HEK293T (cell line): ENCODE data around the gene SEZ6L.

Experiments used
- CTCF ChIA-PET: fragments of 350-600 bp; formaldehyde crosslinking; extraction: SDS; loops from one replicate; lab custom pipeline; 2021; ENCODE audit warnings: antibody characterized with exemption, inconsistent platforms; lab: Yijun Ruan, JAX
- POLR2A ChIA-PET: fragments of 350-600 bp; formaldehyde crosslinking; extraction: SDS; loops from one replicate; lab custom pipeline; 2020; ENCODE audit warnings: antibody characterized with exemption, inconsistent platforms; lab: Yijun Ruan, JAX
- DNase-seq: peaks from one replicate; pipeline ENCODE4 v3.0.0; 2012; ENCODE audit warnings: mixed read lengths; ENCODE audit errors: extremely low spot score
- ARNT ChIP-seq: fragments of 450-650 bp; IDR thresholded peaks from 2 replicates; pipeline ENCODE4 v1.6.1; 2017; ENCODE audit warnings: mild to moderate bottlenecking
- BHLHE40 ChIP-seq: fragments of 450-650 bp; IDR thresholded peaks from 2 replicates; pipeline ENCODE4 v1.6.1; 2016; ENCODE audit warnings: mild to moderate bottlenecking, moderate library complexity, borderline replicate concordance
- CTBP1 ChIP-seq: fragments of 450-650 bp; IDR thresholded peaks from 2 replicates; pipeline ENCODE4 v1.6.1; 2016; ENCODE audit warnings: borderline replicate concordance
- ELF4 ChIP-seq: fragments of 450-650 bp; IDR thresholded peaks from 2 replicates; pipeline ENCODE4 v1.6.1; 2017; ENCODE audit warnings: antibody characterized with exemption
- FOXA1 ChIP-seq: fragments of 450-650 bp; IDR thresholded peaks from 2 replicates; pipeline ENCODE4 v1.6.1; 2016; ENCODE audit warnings: mild to moderate bottlenecking
- FOXK2 ChIP-seq: fragments of 450-650 bp; IDR thresholded peaks from 2 replicates; pipeline ENCODE4 v1.6.1; 2016; ENCODE audit warnings: mild to moderate bottlenecking
- FOXM1 ChIP-seq: fragments of 450-650 bp; IDR thresholded peaks from 2 replicates; pipeline ENCODE4 v1.6.1; 2017; ENCODE audit warnings: mild to moderate bottlenecking, borderline replicate concordance
- HDGF ChIP-seq: fragments of 450-650 bp; IDR thresholded peaks from 2 replicates; pipeline ENCODE4 v1.6.1; 2017; ENCODE audit warnings: antibody characterized with exemption, borderline replicate concordance
- L3MBTL2 ChIP-seq: fragments of 450-650 bp; conservative IDR thresholded peaks from 2 replicates; pipeline ENCODE4 v1.6.1; 2016; ENCODE audit warnings: mild to moderate bottlenecking
- LEF1 ChIP-seq: fragments of 450-650 bp; IDR thresholded peaks from 2 replicates; pipeline ENCODE4 v1.6.1; 2017; ENCODE audit warnings: mild to moderate bottlenecking, borderline replicate concordance
- NFRKB ChIP-seq: fragments of 450-650 bp; IDR thresholded peaks from 2 replicates; pipeline ENCODE4 v1.6.1; 2016; ENCODE audit warnings: mild to moderate bottlenecking, moderate library complexity
- SP1 ChIP-seq: fragments of 450-650 bp; IDR thresholded peaks from 2 replicates; pipeline ENCODE4 v1.6.1; 2017
- SUZ12 ChIP-seq: fragments of 450-650 bp; IDR thresholded peaks from 2 replicates; pipeline ENCODE4 v1.6.1; 2016; ENCODE audit warnings: mild to moderate bottlenecking
- TARDBP ChIP-seq: fragments of 450-650 bp; IDR thresholded peaks from 2 replicates; pipeline ENCODE4 v1.6.1; 2016
- ZNF384 ChIP-seq: fragments of 450-650 bp; IDR thresholded peaks from 2 replicates; pipeline ENCODE4 v1.6.1; 2016
- TF ChIP-seq, protein P1 (sequence below): fragments of 450-650 bp; IDR thresholded peaks from 2 replicates; pipeline ENCODE4 v1.6.1; 2016

Gene SEZ6L

DNA sequence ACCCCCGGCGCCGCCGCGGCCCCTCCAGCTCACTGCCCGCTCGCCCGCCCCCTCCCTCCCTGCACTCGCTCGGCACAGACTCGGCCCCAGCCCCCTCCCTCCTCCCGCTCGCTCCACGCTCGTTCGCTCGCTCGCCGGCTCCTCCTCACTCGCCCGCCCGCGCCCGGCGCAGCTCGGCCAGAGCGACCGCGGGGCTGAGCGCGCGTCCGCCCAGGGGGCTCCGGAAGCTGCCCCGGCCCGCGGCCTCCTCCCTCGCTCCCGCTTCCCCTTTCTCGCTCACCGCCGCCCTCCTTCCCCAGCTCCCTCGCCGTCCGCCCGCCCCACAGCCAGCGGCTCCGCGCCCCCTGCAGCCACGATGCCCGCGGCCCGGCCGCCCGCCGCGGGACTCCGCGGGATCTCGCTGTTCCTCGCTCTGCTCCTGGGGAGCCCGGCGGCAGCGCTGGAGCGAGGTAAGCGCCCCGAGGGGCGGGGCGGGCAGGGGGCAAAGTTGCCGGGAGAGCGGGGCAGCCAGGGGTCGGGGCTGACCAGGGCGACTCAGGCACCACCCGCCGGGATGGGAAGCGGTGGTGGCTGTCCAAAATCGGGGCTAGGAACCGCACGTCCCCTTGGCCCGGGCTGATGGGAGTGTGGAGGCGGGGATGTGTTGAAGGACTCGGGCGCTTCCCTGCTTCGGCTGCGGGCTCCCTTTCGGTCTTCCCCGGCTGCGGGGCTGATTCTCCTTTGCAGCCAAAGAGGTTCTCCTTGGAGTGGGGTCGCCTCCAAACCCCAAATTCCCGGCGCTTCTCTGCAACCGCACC, at the start of gene SEZ6L:
Gene SEZ6L (plus strand): TSS at position 148 of the 797 bp plus-strand sequence. CDS start 208 bp downstream, at position 356.
- TF ChIP-seq FOXA1 (no peak), TARDBP (no peak), ELF4 (no peak), CTBP1 (no peak), ZNF384 (no peak), LEF1 (no peak), FOXM1 (no peak), L3MBTL2 (no peak), SUZ12 (no peak), ARNT (no peak), FOXK2 (no peak), SP1 (no peak), BHLHE40 (no peak), HDGF (no peak), NFRKB (no peak)
- TF ChIP-seq, protein P1, sequence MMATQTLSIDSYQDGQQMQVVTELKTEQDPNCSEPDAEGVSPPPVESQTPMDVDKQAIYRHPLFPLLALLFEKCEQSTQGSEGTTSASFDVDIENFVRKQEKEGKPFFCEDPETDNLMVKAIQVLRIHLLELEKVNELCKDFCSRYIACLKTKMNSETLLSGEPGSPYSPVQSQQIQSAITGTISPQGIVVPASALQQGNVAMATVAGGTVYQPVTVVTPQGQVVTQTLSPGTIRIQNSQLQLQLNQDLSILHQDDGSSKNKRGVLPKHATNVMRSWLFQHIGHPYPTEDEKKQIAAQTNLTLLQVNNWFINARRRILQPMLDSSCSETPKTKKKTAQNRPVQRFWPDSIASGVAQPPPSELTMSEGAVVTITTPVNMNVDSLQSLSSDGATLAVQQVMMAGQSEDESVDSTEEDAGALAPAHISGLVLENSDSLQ = no peak
- peak; percentile 51 for DNase-seq
- CTCF ChIA-PET = interaction anchor here (0.9 kb wide), 2 partner anchors 12 to 161 kb away, joined by 3 read pairs; no protein-coding TSS in a partner anchor
- POLR2A ChIA-PET = no interaction called here

DNA sequence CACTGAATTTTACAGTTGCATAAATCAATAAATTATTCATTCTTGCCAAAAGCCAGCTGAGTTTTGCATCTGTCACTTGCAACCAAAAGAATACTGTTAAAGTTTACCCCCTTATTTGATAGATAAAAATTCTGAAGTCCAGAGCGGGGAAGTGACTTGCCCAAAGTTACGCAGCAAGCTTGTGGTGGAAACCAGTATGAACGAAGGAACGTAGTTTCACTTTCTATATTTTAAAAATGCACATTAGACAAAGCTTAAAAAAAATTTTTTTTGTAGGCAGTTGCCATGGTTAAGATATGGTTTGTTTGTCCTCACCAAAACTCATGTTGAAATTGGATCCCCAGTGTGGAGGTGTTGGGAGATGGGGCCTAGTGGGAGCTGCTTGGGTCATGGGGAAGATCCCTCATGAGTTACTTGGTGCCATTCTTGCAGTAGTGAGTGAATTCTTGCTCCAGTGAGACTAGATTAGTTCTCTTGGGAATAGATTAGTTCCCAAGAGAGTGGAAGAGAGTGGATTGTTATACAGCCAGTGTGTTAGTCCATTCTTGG, 46.3 kb upstream of the SEZ6L start:
- POLR2A ChIA-PET = no interaction called here
- CTCF ChIA-PET = no interaction called here
- DNase-seq = no peak
- TF ChIP-seq ELF4 (no peak), LEF1 (no peak), HDGF (no peak), NFRKB (no peak), SUZ12 (no peak), FOXA1 (no peak), ARNT (no peak), FOXK2 (no peak), BHLHE40 (no peak), CTBP1 (no peak), ZNF384 (no peak), FOXM1 (no peak), TARDBP (no peak), L3MBTL2 (no peak), SP1 (no peak)
- TF ChIP-seq, protein P1 = no peak

DNA sequence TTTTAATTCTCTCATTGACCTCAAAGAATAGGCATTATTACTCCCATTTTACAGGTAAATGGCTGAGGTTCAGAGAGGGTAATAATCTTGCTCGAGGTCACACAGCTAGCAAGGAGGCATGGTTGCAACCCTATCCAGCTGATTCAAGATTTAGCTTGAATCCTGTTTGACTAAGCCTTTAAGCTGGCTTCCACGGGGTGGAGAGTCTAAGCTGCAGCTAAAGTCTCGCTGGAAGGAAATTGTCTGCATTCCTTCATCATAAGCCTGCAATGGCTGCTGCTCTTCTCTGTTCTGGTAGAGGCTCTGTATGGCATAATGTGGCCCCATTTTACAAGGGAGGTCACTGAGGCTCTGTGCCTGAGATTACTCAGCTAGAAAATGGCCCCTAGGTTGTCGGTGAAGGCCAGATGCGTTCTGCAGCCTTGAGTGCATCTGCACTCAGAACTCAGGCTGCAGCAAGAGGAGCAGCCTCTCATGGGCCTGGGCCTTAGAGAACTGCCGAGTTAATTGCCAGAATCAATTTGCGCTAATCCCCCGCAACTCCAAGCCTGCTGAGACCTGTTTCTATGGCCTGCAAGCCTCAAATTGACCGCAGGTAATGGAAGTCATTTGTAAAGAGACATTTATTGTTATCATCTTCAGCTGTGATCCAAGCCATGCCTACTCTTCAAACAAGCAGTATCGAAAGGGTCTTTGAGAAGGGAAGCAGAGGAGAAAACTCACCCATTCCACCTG, 44.1 kb upstream of the SEZ6L start:
- CTCF ChIA-PET = interaction anchor here (1.0 kb wide), 1 partner anchor 10 kb away, joined by 3 read pairs; no protein-coding TSS in a partner anchor
- no peak for TF ChIP-seq BHLHE40
- no peak for TF ChIP-seq FOXK2
- TF ChIP-seq TARDBP = no peak
- TF ChIP-seq CTBP1 = no peak
- POLR2A ChIA-PET = no interaction called here
- DNase-seq = no peak

DNA sequence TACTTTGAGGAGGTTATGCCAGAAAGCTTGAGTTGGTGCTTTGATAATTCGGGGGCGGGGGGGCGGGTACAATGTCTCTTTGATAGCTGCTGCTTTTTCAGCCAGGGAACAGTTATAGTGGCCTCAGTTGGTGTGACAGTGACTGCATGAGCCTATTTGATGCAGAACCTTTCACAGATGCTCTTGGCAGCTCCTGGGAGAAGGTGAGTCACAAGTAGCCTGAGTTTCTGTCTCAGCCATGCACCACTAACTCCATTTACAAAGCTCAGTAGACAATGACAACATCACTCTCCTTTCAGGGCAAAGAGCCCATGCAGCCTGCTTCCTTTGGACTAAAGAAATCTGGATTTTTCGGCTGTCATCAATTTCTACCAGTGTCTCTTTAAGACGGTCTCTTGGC, 42.1 kb upstream of the SEZ6L start:
- TF ChIP-seq SP1 = no peak
- TF ChIP-seq, protein P1 = no peak
- no peak for TF ChIP-seq HDGF
- TF ChIP-seq TARDBP = no peak
- TF ChIP-seq FOXM1 = no peak
- no peak for TF ChIP-seq FOXA1
- POLR2A ChIA-PET = no interaction called here
- DNase-seq = no peak
- CTCF ChIA-PET = interaction anchor here (1.3 kb wide), 1 partner anchor 46 kb away, joined by 6 read pairs; no protein-coding TSS in a partner anchor

DNA sequence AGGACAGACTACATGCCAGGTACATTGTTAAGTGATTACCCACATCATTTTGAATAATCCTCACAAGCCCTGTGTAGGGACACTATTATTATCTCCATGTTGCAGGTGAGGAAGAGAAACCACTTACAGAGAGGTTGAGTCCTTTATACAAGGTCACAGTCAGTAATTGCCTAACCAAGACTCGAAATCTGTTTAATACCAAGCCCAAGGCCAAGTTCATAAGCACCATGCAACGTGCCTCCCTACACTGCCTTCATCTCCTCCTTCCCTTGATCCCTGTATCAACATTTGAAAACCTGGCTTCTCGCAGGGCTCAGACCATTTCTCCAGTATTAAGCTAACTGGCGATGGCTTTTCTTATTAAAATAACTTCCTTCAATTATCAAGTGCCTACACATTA, 41.7 kb upstream of the SEZ6L start:
- TF ChIP-seq FOXM1 = no peak
- no peak for TF ChIP-seq ELF4
- TF ChIP-seq CTBP1 = no peak
- no peak for TF ChIP-seq ZNF384
- no peak for TF ChIP-seq ARNT
- TF ChIP-seq L3MBTL2 = no peak
- ChIA-PET CTCF (interaction anchor here (1.3 kb wide), 1 partner anchor 45 kb away, joined by 6 read pairs; no protein-coding TSS in a partner anchor), POLR2A (no interaction called here)
- no peak for DNase-seq

DNA sequence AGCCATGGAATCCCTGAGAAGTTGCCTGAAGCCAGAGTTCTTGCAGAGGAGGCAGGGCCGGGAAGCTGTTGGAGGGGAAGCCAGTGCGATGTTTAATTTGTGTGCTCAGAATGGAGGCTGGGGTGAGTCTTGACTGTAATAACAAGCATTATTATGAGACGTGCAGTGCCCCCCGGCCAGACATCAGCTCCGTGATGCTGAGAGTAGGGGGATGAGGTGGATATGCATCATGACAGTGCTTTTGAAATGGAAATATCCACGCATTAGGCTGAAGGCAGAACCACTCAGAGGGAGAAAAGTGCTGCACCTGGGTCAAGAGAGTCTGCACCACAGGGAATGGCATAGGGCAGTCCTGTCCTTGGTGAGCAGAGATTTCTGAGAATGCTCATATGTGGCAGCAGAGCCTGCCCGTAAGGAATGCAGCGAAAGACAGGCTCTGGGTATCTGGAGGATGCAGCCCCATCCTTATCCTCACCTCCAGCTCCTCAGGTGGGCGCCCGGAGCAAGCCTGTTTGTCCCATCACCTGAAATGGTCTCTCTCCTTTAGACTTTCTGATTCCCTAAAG, 37.6 kb upstream of the SEZ6L start:
- no peak for TF ChIP-seq FOXA1
- no peak for TF ChIP-seq SP1
- TF ChIP-seq ZNF384 = no peak
- CTCF ChIA-PET = no interaction called here
- POLR2A ChIA-PET = no interaction called here
- DNase-seq = no peak
